Stomach (tissue), 9 donors: Measurements from ENCODE around the gene PON1. TPM values are rescaled to one million over a fixed set of nuclear protein-coding genes. Genes with fewer than 3 reads are reported as not detected.

Source experiments
- DNase-seq, 2 donors: peaks; one replicate each; pipeline versions ENCODE4 v3.0.0 to v3.0.0-alpha.2; 2013 to 2019
- H3K27ac ChIP-seq, 5 donors: fragments of 200-600 bp in 4 of 5; sonication (generic) in 4 of 5; one replicate each; pipeline ENCODE4 v1.5.1; 2013 to 2019; ENCODE audit warnings: mild to moderate bottlenecking in 1 of 5, moderate library complexity in 1 of 5
- H3K27me3 ChIP-seq, 3 donors: fragments of 200-600 bp; sonication (generic); one replicate each; pipeline ENCODE4 v1.5.1; 2017 to 2019; ENCODE audit warnings: mixed run types in 1 of 3
- H3K36me3 ChIP-seq, 4 donors: fragments of 200-600 bp; sonication (generic); 1 replicate in 3 of 4; 2 replicates in 1 of 4; pipeline ENCODE4 v1.5.1; 2016 to 2019
- H3K4me1 ChIP-seq, 4 donors: fragments of 200-600 bp; sonication (generic); one replicate each; pipeline ENCODE4 v1.5.1; 2016 to 2019
- H3K4me3 ChIP-seq, 4 donors: fragments of 200-600 bp; sonication (generic) in 3 of 4; one replicate each; pipeline ENCODE4 v1.5.1; 2016 to 2019; ENCODE audit warnings: mild to moderate bottlenecking in 1 of 4
- H3K9me3 ChIP-seq, 4 donors: fragments of 200-600 bp; sonication (generic); one replicate each; pipeline ENCODE4 v1.5.1; 2016 to 2019
- EP300 ChIP-seq: sonication (generic); formaldehyde crosslinking; IDR thresholded peaks from one replicate; pipeline ENCODE4 v1.6.1; 2017; ENCODE audit warnings: antibody characterized with exemption
- POLR2A ChIP-seq, 4 donors: fragments of 450-650 bp; IDR thresholded peaks; one replicate each; pipeline ENCODE4 v1.6.1; 2016; ENCODE audit warnings: antibody characterized with exemption in 4 of 4, control low read depth in 2 of 4, mild to moderate bottlenecking in 1 of 4, moderate library complexity in 1 of 4
- POLR2AphosphoS5 ChIP-seq, 3 donors: sonication (generic); formaldehyde crosslinking; IDR thresholded peaks; one replicate each; pipeline ENCODE4 v1.6.1; 2016; ENCODE audit warnings: antibody characterized with exemption in 3 of 3
- WGBS, 5 donors: extraction: QIAGEN DNeasy Blood & Tissue Kit in 3 of 5; methylation state at CpG; one replicate each; pipeline versions ENCODE4 v1.1.5 to v1.1.7; 2013 to 2018; 5-methylcytosine and 5-hydroxymethylcytosine counted together
- intact Hi-C: fragments of 100-400 bp; cut with DNase I; formaldehyde crosslinking; loops from one replicate; pipeline ENCODE4 v1.15.1; 2023; ENCODE audit warnings: low total_unique reads
- polyA plus RNA-seq, 3 donors: library from polyadenylated mRNA; stranded (reverse); fragments of 200-250 nt; gene quantifications; one replicate each; pipeline ENCODE4 v1.2.3, GENCODE V29; 2013
- total RNA-seq, 5 donors: library from RNA; depleted of rRNA; stranded (reverse); fragments of >200 nt; gene quantifications; one replicate each; pipeline versions ENCODE4 v1.1.0 to v1.2.3, GENCODE V29; 2014 to 2016
- TF ChIP-seq, protein P1 (sequence below), 7 experiments: fragments of 450-650 bp in 4 of 7; fragments of 200-600 bp in 3 of 7; sonication (generic) in 3 of 7; IDR thresholded peaks; one replicate each; pipeline ENCODE4 v1.5.1; 2016 to 2019; ENCODE audit warnings: antibody characterized with exemption in 7 of 7, control low read depth in 2 of 7, mild to moderate bottlenecking in 1 of 7
- donor health status: healthy with polysubstance abuse.
- donor health status: Bipolar disorder and iron deficiency.
- donor health status: healthy.

PON1 gene
- total and polyA plus RNA-seq, 8 donors = 0.30 to 0.55 TPM; not detected in 6

- no peak for TF ChIP-seq POLR2A (IDR thresholded peaks at IDR 0.05)
- TF ChIP-seq EP300 = no peak
- TF ChIP-seq, protein P1, sequence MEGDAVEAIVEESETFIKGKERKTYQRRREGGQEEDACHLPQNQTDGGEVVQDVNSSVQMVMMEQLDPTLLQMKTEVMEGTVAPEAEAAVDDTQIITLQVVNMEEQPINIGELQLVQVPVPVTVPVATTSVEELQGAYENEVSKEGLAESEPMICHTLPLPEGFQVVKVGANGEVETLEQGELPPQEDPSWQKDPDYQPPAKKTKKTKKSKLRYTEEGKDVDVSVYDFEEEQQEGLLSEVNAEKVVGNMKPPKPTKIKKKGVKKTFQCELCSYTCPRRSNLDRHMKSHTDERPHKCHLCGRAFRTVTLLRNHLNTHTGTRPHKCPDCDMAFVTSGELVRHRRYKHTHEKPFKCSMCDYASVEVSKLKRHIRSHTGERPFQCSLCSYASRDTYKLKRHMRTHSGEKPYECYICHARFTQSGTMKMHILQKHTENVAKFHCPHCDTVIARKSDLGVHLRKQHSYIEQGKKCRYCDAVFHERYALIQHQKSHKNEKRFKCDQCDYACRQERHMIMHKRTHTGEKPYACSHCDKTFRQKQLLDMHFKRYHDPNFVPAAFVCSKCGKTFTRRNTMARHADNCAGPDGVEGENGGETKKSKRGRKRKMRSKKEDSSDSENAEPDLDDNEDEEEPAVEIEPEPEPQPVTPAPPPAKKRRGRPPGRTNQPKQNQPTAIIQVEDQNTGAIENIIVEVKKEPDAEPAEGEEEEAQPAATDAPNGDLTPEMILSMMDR (IDR thresholded peaks at IDR 0.05) = no peak
- no peak for TF ChIP-seq POLR2AphosphoS5 (IDR thresholded peaks at IDR 0.05)
- intact Hi-C loops = no loop called here
- Histone ChIP-seq H3K4me3 (peak overlapping the region; percentile 16 to 41 (median 34)), H3K27me3 (no peaks in the 10 kb centered on the region), H3K9me3 (no peaks in the 10 kb centered on the region), H3K27ac (no peak overlapping the region), H3K36me3 (no peaks in the 10 kb centered on the region), H3K4me1 (peaks cover 0 to 13% (median 2%) of the 10 kb centered on the region in 4 donors)
- 81 to 96% (median 93%) methylated on average over 1 of the region's 1 CpG for WGBS, 5 donors
- DNase-seq = no peak
These were observed 6.6 kb upstream of the PON1 start for GRCh38 chr7:95330961-95331337.

DNA sequence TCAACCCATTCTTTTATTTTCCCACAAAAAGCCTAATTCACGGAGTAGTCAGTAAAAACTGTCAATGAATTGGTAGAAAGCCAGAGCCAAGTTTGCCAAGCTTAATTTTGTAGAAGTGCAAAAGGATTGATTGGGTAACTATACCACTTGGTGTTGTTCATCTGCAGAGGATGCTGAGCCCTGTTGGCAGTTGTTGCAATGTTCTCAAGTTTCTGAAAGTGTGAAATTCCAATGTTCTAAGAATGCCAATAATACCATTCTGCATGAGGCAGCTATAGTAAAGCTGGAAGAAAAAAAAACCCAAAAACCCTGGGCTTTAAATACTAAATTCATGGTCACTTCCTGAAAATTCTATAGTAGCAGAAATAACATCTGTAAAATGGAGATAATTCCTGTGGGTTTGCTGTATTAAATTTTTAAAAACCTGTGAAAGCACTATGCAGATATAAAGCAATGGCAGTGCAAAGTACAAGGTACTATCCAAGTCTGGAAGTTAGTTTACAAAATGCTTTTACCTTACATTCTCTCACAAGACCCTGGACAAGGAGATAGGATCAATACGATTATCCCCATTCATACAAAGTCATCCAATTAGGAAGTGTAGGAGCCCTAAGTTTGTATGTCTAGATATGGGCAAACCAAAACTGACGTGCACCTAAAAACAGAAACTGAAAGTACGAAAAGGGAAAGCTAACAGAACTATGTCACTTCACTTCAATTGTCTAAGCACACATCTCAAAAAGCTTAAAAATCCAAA, 6.0 kb upstream of the PON1 start:
- Histone ChIP-seq H3K4me1 (peaks cover 0 to 13% (median 2%) of the 10 kb centered on the region in 4 donors), H3K36me3 (no peaks in the 10 kb centered on the region), H3K27me3 (peaks cover 0 to 3% (median 0%) of the 10 kb centered on the region in 3 donors), H3K9me3 (no peaks in the 10 kb centered on the region), H3K27ac (no peak overlapping the region), H3K4me3 (peak overlapping the region; percentile 16 to 41 (median 34))
- TF ChIP-seq, protein P1 (IDR thresholded peaks at IDR 0.05) = no peak
- TF ChIP-seq EP300 = no peak
- no peak for TF ChIP-seq POLR2AphosphoS5 (IDR thresholded peaks at IDR 0.05)
- no peak for TF ChIP-seq POLR2A (IDR thresholded peaks at IDR 0.05)
- peak in 1 of 2 donors; percentile 35 for DNase-seq
- intact Hi-C loops = no loop called here
- WGBS, 5 donors = 21 to 35% (median 22%) methylated on average over 4 of the region's 4 CpGs

GRCh38 chr7:95327356-95327755, 3.0 kb upstream of the PON1 start:
- Histone ChIP-seq H3K4me1 (peaks cover 0 to 13% (median 4%) of the 10 kb centered on the region in 4 donors), H3K27ac (no peak overlapping the region), H3K4me3 (no peak overlapping the region), H3K27me3 (peaks cover 0 to 19% (median 5%) of the 10 kb centered on the region in 3 donors), H3K9me3 (no peaks in the 10 kb centered on the region), H3K36me3 (no peaks in the 10 kb centered on the region)
- intact Hi-C loops = no loop called here
- 73 to 84% (median 81%) methylated on average over 3 of the region's 3 CpGs for WGBS, 5 donors
- TF ChIP-seq, protein P1 (IDR thresholded peaks at IDR 0.05) = no peak
- TF ChIP-seq EP300 = no peak
- no peak for TF ChIP-seq POLR2A (IDR thresholded peaks at IDR 0.05)
- no peak for TF ChIP-seq POLR2AphosphoS5 (IDR thresholded peaks at IDR 0.05)
- no peak for DNase-seq

- DNase-seq = no peak
- Histone ChIP-seq H3K36me3 (no peaks in the 10 kb centered on the region), H3K27ac (no peak overlapping the region), H3K4me1 (peaks cover 0 to 4% (median 0%) of the 10 kb centered on the region in 4 donors), H3K4me3 (no peak overlapping the region), H3K27me3 (peaks cover 0 to 19% (median 5%) of the 10 kb centered on the region in 3 donors), H3K9me3 (no peaks in the 10 kb centered on the region)
- TF ChIP-seq, protein P1 (IDR thresholded peaks at IDR 0.05) = no peak
- TF ChIP-seq POLR2AphosphoS5 (IDR thresholded peaks at IDR 0.05) (no peak), EP300 (no peak), POLR2A (IDR thresholded peaks at IDR 0.05) (no peak)
- WGBS, 5 donors = 82 to 93% (median 87%) methylated on average over 9 of the region's 9 CpGs
- intact Hi-C loops = no loop called here
These were observed 762 bp downstream of the PON1 start for GRCh38 chr7:95323410-95324129.
